NOMO-1 (cell line): ENCODE results near the gene EPN1.

Experiments used
- DNase-seq, 2 experiments: peaks; one replicate each; lab custom pipeline; 2025; ENCODE audit not compliant: unreplicated experiment in 2 of 2; lab: John Stamatoyannopoulos, UW

Gene EPN1

GRCh38 chr19:55645512-55645881 is 29.5 kb upstream of the EPN1 start:
- no peak for DNase-seq

- no peak for DNase-seq
Observed at GRCh38 chr19:55646889-55647731, 27.9 kb upstream of the EPN1 start.

- peak; percentile 27 to 40 for DNase-seq
Observed at GRCh38 chr19:55647732-55648584, 27.1 kb upstream of the EPN1 start, which contains the start of gene CCDC106. CCDC106 (plus strand) TSS chr19:55648212; CDS start chr19:55649047, 835 bp downstream.

- DNase-seq, result no peak
Observed at GRCh38 chr19:55648585-55649267, 26.3 kb upstream of the EPN1 start.

GRCh38 chr19:55649268-55650125 is 25.5 kb upstream of the EPN1 start:
- DNase-seq, result no peak

GRCh38 chr19:55650126-55650557 is 24.9 kb upstream of the EPN1 start:
- no peak for DNase-seq

GRCh38 chr19:55650602-55651230 is 24.3 kb upstream of the EPN1 start:
- DNase-seq, result no peak

- no peak for DNase-seq
Observed at GRCh38 chr19:55651236-55651635, 23.8 kb upstream of the EPN1 start.

- no peak for DNase-seq
Observed at GRCh38 chr19:55652311-55653128, 22.5 kb upstream of the EPN1 start.

GRCh38 chr19:55653651-55654322 is 21.2 kb upstream of the EPN1 start:
- DNase-seq, result peak; percentile 92 to 96

- peak; percentile 99 for DNase-seq
Observed at GRCh38 chr19:55654323-55654867, 20.6 kb upstream of the EPN1 start.

- peak; percentile 92 to 94 for DNase-seq
Observed at GRCh38 chr19:55654868-55655647, 20.0 kb upstream of the EPN1 start, which contains the start of gene U2AF2. U2AF2 (plus strand) TSS chr19:55655035; CDS start chr19:55655105, 70 bp downstream.

GRCh38 chr19:55655648-55656040 is 19.4 kb upstream of the EPN1 start:
- no peak for DNase-seq

GRCh38 chr19:55656552-55656951 is 18.5 kb upstream of the EPN1 start:
- DNase-seq, result no peak

GRCh38 chr19:55656988-55657747 is 17.9 kb upstream of the EPN1 start:
- no peak for DNase-seq

GRCh38 chr19:55658846-55659459 is 16.1 kb upstream of the EPN1 start:
- DNase-seq, result no peak
